HL-60 (cell line): Measurements from ENCODE around the gene MGAT5B.

Experiments used
- DNase-seq, 2 experiments: peaks; one replicate each; pipeline ENCODE4 v3.0.0-alpha.2; 2010 to 2020; ENCODE audit warnings: low read depth in 1 of 2, low spot score in 1 of 2
- H3K27ac ChIP-seq: fragments of 250-450 bp; sonication (Bioruptor Pico); replicated peaks from 2 replicates; pipeline ENCODE4 v1.5.1; 2020; ENCODE audit warnings: mild to moderate bottlenecking, moderate library complexity
- H3K27me3 ChIP-seq: fragments of 250-450 bp; sonication (Bioruptor Pico); 2 replicates; pipeline ENCODE4 v1.5.1; 2021; ENCODE audit warnings: mild to moderate bottlenecking, moderate library complexity; ENCODE audit not compliant: insufficient read depth, poor library complexity, severe bottlenecking
- H3K4me3 ChIP-seq: replicated peaks from 2 replicates; pipeline ENCODE4 v1.5.1; 2011; ENCODE audit warnings: mild to moderate bottlenecking, control low read depth, low read length; ENCODE audit not compliant: insufficient read depth
- GABPA ChIP-seq: IDR thresholded peaks from 2 replicates; pipeline ENCODE4 v1.6.1; 2012; ENCODE audit warnings: low read depth
- POLR2AphosphoS5 ChIP-seq: IDR thresholded peaks from 2 replicates; pipeline ENCODE4 v1.6.1; 2012; ENCODE audit warnings: low read depth
- SPI1 ChIP-seq: IDR thresholded peaks from 2 replicates; pipeline ENCODE4 v1.6.1; 2012; ENCODE audit warnings: low read depth, mild to moderate bottlenecking, borderline replicate concordance
- TF ChIP-seq, protein P1 (sequence below): IDR thresholded peaks from 2 replicates; pipeline ENCODE4 v1.6.1; 2012; ENCODE audit warnings: low read depth; ENCODE audit not compliant: insufficient replicate concordance
- TF ChIP-seq, protein P2 (sequence below): IDR thresholded peaks from one replicate; pipeline ENCODE4 v1.5.1; 2011; ENCODE audit warnings: low read length, control low read depth, inconsistent platforms; ENCODE audit not compliant: insufficient read depth

MGAT5B gene

DNA sequence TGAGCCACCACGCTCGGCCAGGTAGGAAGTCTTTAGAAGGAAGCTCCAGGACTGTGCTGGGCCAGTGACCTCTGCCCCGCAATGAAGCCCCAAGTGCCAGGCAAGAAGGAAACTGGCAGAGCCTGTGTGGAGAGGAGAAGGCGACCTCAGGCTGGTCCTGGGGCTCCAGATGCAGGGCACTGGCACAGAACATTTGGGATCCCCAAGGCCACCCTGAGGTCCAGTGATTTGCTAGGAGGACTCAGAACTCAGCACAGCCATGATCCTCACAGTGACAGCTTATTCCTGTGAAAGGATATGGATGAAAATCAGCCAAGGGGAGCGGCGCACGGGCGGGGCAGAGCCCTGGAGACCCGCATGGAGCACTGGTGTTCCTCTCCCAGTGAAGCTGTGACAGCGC is 24.1 kb downstream of the MGAT5B start:
- no peak for DNase-seq
- Histone ChIP-seq H3K27me3 (no peaks in the 10 kb centered on the region), H3K27ac (no peak overlapping the region), H3K4me3 (no peak overlapping the region)
- no peak for TF ChIP-seq SPI1
- no peak for TF ChIP-seq GABPA
- TF ChIP-seq POLR2AphosphoS5, result no peak
- TF ChIP-seq, protein P1, sequence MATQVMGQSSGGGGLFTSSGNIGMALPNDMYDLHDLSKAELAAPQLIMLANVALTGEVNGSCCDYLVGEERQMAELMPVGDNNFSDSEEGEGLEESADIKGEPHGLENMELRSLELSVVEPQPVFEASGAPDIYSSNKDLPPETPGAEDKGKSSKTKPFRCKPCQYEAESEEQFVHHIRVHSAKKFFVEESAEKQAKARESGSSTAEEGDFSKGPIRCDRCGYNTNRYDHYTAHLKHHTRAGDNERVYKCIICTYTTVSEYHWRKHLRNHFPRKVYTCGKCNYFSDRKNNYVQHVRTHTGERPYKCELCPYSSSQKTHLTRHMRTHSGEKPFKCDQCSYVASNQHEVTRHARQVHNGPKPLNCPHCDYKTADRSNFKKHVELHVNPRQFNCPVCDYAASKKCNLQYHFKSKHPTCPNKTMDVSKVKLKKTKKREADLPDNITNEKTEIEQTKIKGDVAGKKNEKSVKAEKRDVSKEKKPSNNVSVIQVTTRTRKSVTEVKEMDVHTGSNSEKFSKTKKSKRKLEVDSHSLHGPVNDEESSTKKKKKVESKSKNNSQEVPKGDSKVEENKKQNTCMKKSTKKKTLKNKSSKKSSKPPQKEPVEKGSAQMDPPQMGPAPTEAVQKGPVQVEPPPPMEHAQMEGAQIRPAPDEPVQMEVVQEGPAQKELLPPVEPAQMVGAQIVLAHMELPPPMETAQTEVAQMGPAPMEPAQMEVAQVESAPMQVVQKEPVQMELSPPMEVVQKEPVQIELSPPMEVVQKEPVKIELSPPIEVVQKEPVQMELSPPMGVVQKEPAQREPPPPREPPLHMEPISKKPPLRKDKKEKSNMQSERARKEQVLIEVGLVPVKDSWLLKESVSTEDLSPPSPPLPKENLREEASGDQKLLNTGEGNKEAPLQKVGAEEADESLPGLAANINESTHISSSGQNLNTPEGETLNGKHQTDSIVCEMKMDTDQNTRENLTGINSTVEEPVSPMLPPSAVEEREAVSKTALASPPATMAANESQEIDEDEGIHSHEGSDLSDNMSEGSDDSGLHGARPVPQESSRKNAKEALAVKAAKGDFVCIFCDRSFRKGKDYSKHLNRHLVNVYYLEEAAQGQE, result no peak
- TF ChIP-seq, protein P2, sequence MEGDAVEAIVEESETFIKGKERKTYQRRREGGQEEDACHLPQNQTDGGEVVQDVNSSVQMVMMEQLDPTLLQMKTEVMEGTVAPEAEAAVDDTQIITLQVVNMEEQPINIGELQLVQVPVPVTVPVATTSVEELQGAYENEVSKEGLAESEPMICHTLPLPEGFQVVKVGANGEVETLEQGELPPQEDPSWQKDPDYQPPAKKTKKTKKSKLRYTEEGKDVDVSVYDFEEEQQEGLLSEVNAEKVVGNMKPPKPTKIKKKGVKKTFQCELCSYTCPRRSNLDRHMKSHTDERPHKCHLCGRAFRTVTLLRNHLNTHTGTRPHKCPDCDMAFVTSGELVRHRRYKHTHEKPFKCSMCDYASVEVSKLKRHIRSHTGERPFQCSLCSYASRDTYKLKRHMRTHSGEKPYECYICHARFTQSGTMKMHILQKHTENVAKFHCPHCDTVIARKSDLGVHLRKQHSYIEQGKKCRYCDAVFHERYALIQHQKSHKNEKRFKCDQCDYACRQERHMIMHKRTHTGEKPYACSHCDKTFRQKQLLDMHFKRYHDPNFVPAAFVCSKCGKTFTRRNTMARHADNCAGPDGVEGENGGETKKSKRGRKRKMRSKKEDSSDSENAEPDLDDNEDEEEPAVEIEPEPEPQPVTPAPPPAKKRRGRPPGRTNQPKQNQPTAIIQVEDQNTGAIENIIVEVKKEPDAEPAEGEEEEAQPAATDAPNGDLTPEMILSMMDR, result no peak

GRCh38 chr17:76893623-76894334 is 25.6 kb downstream of the MGAT5B start:
- Histone ChIP-seq H3K4me3 (no peak overlapping the region), H3K27me3 (no peaks in the 10 kb centered on the region), H3K27ac (no peak overlapping the region)
- DNase-seq, result no peak
- TF ChIP-seq GABPA (no peak), SPI1 (no peak), POLR2AphosphoS5 (no peak)
- TF ChIP-seq, protein P1, result no peak
- TF ChIP-seq, protein P2, result no peak

DNA sequence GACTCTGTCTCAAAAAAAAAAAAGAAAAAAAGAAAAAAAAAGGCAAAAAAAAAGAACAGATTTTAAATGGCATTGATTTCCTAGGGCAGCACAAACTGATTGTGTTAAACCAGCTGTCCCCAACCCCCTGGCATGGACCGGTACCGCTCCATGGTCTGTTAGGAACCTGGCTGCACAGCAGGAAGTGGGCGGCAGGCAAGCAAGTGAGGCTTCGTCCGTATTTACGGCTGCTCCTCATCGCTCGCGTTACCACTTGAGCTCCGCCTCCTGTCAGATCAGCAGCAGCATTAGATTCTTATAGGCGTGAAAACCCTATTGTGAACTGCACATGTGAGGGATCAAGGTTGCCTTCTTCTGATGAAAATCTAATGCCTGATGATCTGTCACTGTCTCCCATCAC is 26.6 kb downstream of the MGAT5B start:
- no peaks in the 10 kb centered on the region for H3K27me3 ChIP-seq
- H3K4me3 ChIP-seq, result no peak overlapping the region
- TF ChIP-seq POLR2AphosphoS5 (no peak), GABPA (no peak), SPI1 (no peak)
- TF ChIP-seq, protein P1, result no peak
- TF ChIP-seq, protein P2, result no peak
- DNase-seq, result no peak
- no peak overlapping the region for H3K27ac ChIP-seq
